ENCODE measurements around the gene RNPS1. TPM values are rescaled to one million over a fixed set of nuclear protein-coding genes. Genes with fewer than 3 reads are reported as not detected.

The RNPS1 gene
- total and polyA plus RNA-seq, 9 of the 15 experiments (the other 6 are each of a cell fraction or from before 2014, with no cell fraction given), result 44.9 to 338 (median 202) TPM

- TF ChIP-seq, protein P1, sequence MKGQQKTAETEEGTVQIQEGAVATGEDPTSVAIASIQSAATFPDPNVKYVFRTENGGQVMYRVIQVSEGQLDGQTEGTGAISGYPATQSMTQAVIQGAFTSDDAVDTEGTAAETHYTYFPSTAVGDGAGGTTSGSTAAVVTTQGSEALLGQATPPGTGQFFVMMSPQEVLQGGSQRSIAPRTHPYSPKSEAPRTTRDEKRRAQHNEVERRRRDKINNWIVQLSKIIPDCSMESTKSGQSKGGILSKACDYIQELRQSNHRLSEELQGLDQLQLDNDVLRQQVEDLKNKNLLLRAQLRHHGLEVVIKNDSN (CRISPR knock-in tag; IDR thresholded peaks at IDR 0.05), result no peak
- TF ChIP-seq NFRKB (IDR thresholded peaks at IDR 0.05; ENCODE audit: low read depth), result peak; percentile 77; the same call in 1 of the 2 replicates
- peak; percentile 68 for TF ChIP-seq NR2C1 (IDR thresholded peaks at IDR 0.05)
- TF ChIP-seq NR2C1 (tag; IDR thresholded peaks at IDR 0.05), result peak; percentile 81
- TF ChIP-seq, protein P2, sequence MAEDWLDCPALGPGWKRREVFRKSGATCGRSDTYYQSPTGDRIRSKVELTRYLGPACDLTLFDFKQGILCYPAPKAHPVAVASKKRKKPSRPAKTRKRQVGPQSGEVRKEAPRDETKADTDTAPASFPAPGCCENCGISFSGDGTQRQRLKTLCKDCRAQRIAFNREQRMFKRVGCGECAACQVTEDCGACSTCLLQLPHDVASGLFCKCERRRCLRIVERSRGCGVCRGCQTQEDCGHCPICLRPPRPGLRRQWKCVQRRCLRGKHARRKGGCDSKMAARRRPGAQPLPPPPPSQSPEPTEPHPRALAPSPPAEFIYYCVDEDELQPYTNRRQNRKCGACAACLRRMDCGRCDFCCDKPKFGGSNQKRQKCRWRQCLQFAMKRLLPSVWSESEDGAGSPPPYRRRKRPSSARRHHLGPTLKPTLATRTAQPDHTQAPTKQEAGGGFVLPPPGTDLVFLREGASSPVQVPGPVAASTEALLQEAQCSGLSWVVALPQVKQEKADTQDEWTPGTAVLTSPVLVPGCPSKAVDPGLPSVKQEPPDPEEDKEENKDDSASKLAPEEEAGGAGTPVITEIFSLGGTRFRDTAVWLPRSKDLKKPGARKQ (CRISPR knock-in tag; IDR thresholded peaks at IDR 0.05), result no peak
- TF ChIP-seq ZNF639 (CRISPR knock-in tag; conservative IDR thresholded peaks at IDR 0.05 in 1 of 2, IDR thresholded peaks at IDR 0.05 in 1 of 2), result peak in 1 of 2 experiments; percentile 54; a peak in 1 of 4 replicates
- no peak for TF ChIP-seq ZSCAN32 (CRISPR knock-in tag; IDR thresholded peaks at IDR 0.05)
- no peak for TF ChIP-seq ZNF431 (CRISPR knock-in tag; IDR thresholded peaks at IDR 0.05)
- no peak for TF ChIP-seq ZNF583 (CRISPR knock-in tag; IDR thresholded peaks at IDR 0.05)
- no peak for TF ChIP-seq TEAD2 (tag; IDR thresholded peaks at IDR 0.05)
- TF ChIP-seq, protein P3, sequence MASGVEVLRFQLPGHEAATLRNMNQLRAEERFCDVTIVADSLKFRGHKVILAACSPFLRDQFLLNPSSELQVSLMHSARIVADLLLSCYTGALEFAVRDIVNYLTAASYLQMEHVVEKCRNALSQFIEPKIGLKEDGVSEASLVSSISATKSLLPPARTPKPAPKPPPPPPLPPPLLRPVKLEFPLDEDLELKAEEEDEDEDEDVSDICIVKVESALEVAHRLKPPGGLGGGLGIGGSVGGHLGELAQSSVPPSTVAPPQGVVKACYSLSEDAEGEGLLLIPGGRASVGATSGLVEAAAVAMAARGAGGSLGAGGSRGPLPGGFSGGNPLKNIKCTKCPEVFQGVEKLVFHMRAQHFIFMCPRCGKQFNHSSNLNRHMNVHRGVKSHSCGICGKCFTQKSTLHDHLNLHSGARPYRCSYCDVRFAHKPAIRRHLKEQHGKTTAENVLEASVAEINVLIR (CRISPR knock-in tag; IDR thresholded peaks at IDR 0.05), result no peak
- no peak for TF ChIP-seq PHTF2 (CRISPR knock-in tag; IDR thresholded peaks at IDR 0.05)
- TF ChIP-seq, protein P4, sequence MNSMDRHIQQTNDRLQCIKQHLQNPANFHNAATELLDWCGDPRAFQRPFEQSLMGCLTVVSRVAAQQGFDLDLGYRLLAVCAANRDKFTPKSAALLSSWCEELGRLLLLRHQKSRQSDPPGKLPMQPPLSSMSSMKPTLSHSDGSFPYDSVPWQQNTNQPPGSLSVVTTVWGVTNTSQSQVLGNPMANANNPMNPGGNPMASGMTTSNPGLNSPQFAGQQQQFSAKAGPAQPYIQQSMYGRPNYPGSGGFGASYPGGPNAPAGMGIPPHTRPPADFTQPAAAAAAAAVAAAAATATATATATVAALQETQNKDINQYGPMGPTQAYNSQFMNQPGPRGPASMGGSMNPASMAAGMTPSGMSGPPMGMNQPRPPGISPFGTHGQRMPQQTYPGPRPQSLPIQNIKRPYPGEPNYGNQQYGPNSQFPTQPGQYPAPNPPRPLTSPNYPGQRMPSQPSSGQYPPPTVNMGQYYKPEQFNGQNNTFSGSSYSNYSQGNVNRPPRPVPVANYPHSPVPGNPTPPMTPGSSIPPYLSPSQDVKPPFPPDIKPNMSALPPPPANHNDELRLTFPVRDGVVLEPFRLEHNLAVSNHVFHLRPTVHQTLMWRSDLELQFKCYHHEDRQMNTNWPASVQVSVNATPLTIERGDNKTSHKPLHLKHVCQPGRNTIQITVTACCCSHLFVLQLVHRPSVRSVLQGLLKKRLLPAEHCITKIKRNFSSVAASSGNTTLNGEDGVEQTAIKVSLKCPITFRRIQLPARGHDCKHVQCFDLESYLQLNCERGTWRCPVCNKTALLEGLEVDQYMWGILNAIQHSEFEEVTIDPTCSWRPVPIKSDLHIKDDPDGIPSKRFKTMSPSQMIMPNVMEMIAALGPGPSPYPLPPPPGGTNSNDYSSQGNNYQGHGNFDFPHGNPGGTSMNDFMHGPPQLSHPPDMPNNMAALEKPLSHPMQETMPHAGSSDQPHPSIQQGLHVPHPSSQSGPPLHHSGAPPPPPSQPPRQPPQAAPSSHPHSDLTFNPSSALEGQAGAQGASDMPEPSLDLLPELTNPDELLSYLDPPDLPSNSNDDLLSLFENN (IDR thresholded peaks at IDR 0.05; ENCODE audit: low read depth in 2 of 2, low read length in 2 of 2), result no peak
- no peak for TF ChIP-seq CHAMP1 (IDR thresholded peaks at IDR 0.05)
- TF ChIP-seq CBX1 (IDR thresholded peaks at IDR 0.05; ENCODE audit: low read depth), result peak; percentile 47; the same call in 1 of the 2 replicates
- no peak for TF ChIP-seq HEY1 (CRISPR knock-in tag; IDR thresholded peaks at IDR 0.05; ENCODE audit: borderline replicate concordance)
Measured at GRCh38 chr16:2251296-2252111, 16.4 kb downstream of the RNPS1 start, which contains the start of gene ECI1 (continued).

Data from K562 (cell line).